HG03571 (cell line): ENCODE data around the gene GABRR2.
"Not testable (repeated sequence)": the region's sequence is repeated elsewhere in the genome, so short reads cannot be mapped to it uniquely, and the experiment has no call there.

ENCODE experiments used
- ATAC-seq: cut with Tn5 transposase; IDR thresholded peaks from one replicate; pipeline ENCODE4 v1.9.1; 2021; ENCODE audit not compliant: unreplicated experiment

Gene GABRR2

DNA sequence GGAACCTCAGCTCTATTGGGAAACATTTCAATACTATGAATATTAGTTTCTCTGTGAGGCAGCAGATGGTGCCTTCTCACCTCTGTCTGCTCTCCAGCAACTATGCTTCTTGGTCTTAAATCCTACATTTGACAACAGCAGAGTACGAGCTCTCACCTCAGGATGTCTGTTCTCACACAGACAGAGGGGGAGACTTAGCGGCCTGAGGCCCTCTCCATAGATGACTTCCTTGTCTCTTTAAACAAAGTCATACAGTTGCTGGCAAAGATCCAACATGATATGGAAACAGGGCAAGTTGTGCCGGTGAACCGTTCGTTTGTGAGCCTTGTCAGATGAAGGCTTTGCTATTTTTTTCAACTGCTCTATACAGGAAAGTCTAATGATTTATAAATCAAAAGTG is 54.3 kb downstream of the GABRR2 start:
- no peak for ATAC-seq

DNA sequence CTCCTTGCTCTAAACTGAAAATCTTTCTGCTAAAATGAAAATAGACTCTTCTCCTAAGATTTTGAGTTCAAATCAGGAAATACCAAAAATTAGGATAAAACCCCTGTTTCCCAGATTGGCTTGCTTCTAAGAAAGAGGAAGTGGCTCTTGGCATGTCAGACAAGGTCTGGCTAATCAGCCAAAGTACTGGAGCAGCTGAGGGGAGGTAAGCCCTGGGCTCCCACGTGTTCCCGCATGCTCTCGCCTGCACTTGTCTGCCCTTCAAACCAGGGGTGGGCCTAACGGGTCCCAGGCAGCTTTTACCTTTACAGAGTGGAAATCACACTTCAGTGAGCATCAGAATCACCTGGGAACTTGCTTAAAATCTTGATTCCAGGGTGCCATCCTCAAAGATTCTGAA is 54.8 kb downstream of the GABRR2 start:
- ATAC-seq = no peak

DNA sequence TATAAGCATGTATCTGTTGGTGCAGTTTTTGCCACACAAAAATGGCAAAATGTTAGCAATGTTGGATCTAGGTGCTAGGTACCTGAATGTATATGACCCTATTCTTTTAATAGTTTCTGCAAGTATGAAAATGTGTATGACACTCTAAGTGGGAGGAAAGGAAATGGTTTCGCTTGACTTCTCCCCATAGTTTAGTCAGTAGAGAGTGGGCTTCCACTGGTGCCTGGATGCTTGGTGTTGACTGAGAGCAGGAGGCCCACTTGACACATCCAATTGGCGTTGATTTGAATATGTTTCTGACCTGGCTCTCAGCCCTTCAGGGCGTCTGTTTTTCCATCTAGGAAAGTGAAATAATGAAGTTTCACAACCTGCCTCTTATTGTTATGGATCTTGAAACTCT is 56.2 kb downstream of the GABRR2 start:
- ATAC-seq = no peak

DNA sequence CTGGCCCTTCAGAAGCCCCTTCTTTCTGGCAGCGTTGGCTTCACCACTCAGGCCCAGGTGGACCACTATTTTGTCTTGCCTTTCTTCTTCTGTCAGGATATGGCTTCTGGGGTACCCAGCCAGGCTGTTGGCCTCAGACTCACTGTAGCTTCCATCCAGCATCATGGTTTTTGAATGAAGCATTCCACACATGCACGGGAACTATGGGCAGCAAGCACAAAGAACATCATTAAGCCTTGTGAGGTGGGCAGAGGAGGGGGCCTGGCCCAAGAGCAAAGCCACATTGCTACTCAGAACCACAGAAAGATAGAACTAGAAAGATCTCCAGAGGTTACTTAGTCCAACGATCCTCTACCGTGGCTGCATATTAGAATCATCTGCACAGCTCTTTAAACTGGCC is 57.3 kb downstream of the GABRR2 start:
- ATAC-seq = no peak

DNA sequence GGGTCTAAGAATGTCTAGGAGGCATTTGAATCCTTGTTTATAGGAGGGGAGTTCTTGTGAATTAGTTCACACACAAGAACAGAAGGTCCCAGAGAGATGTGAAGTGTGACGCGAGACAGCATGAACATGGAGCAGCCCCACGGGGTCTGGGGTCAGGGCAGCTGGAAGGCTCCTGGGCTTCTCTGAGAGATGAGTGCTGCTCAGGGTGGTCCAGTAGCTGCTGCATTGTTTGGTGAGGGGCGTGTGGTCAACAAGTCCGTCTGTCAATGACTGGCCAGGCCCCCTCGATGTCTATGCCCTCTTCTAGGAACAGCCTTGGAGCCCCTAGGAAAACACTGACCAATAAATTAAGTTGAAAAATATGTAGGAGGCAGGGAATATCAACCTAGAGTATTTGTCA is 57.8 kb downstream of the GABRR2 start:
- no peak for ATAC-seq

DNA sequence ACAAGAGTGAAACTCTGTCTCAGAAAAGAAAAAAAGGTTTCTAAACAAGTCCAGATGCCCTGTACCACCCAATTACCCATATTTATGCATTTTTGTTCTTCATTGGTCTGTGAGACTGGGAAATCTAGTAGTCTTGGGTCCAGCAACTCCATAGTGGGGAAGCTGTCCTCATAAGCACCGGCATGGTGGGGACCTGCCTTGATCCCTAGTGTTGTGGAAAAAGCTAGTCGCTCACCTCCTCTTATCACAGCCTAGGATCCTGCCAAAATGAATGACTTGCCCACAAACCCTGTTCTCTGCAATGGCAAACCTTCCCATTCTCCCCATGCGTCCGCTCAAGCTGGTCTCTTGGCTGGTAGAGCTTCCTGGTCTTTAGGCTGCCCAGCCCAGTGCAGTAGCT is 59.7 kb downstream of the GABRR2 start:
- ATAC-seq = no peak

DNA sequence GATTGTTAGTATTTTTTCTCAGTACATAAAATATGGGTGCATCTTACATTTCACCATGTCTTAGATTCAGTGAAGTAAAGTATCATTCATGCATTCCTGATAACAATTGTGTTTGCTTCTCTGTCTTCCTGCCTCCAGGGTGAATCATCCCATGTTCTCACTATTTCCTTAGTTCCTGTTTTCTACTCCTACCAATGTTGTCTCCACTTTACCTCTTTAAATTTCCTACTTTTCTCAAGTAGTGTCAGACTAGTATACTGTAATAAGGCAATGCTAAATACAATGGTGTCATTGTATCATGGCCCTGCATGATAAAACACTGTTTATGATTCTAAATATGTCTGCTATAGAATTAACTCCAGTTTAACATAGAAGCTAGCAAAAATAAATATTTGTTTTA is 60.5 kb downstream of the GABRR2 start:
- ATAC-seq = no peak

DNA sequence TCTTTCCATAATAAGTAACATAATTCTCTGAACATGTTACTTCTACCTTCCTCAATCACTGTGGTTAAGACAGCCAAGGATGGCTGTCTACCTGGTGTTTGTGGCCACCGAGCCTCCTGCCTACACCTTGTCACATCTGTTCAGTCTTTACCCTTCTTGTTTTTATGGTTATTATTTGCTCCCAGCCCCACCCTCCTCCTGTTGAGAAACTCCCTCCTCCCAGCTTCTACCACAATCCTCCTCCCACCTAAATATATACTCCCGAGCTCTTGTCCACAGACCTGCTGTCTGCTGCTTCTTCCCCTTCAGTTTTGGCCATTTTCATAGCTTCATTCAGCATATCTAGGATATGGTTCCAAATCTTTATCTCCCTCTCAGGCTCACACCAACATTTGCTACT is 62.2 kb downstream of the GABRR2 start:
- no peak for ATAC-seq

DNA sequence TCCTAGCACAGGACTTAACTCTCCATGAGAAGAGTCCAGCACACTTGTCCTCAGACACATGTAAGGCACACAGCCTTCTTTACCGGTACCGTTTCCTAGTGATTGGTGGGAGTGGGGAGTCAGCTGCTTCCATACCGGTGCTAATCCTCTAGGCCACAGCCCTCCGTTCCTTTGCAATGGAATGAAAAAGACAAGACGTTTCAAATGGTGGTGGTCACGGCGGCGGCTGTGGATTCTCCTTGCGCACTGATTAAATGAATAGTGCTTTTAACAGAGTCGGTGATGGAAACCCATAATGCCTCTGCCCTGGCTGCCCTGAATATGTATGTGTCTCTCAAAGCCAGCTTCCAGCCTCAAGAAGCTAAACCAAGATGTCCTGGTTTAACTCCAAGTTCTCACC is 63.1 kb downstream of the GABRR2 start:
- no peak for ATAC-seq

DNA sequence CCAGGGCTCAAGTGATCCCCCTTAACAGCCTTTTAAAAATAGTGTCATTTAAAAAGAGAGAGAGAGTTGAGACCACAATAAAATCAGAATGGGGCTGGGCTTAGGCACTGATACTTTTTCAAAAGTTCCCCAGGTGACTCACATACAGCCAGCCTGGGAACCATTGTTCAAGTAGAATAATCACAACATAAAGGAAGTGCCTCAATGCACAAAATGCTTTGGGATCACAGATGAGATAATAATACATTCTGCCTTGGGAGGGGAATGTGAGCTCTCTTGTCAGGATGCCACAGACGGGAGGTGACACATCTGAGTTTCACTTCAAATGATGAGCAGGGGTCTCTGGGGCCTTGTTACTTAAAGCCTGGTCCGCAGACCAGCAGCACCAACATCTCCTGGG is 63.9 kb downstream of the GABRR2 start:
- ATAC-seq = no peak

DNA sequence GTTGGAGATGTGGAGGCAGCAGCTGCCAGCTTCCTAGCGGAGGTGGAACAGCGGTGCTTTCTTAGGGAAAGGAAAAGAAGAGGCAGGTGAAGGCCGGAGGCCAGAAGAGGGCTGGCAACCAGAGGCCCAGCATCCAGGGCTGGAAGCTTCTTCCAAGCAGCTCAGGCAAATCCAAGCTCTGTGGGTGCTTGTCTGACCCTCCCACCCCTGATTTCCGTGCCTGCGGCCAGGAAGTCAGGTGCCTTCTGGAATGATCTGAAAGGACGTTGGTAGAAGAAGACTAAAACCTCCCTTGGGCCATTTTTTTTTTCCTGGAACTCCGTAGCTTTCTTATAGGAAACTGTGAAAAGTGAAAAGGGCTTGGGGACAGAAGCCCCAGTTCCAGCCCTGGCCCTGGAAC is 64.9 kb downstream of the GABRR2 start:
- no peak for ATAC-seq

DNA sequence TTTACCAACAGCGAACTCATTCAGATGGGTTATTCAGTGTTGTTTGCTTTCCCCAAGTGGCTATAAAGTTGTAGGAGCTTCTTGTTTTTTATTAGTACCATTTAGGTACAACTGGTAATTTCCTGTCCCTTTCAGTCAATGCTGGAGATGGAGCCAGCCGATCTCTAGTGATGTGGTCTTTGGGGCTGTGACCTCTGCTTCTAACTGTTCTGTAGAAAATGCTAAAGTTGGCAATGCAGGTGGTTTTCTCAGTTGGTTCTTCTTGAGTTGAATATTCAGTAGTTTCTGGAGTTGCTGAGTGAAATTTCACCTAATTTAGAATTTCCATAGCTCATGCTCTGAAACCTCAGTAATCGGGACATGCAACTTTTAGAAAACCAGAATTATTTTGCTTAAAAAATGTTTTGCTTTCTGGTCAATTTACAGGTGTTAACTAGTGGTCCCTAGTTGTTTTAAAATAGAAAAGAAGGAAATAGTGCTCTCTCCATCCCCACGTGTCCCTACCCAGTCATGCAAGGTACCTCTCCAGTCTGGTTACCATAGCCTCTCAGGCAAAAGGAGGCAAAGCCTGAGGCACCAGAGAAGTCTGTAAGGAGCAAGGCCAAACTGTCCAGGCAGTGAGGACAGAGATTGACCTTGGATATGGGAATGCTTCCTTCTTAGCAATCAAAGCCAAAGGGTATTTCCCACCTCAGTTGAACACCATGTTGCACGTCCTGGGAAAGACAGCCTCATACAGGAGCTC is 70.7 kb downstream of the GABRR2 start:
- ATAC-seq = no peak

DNA sequence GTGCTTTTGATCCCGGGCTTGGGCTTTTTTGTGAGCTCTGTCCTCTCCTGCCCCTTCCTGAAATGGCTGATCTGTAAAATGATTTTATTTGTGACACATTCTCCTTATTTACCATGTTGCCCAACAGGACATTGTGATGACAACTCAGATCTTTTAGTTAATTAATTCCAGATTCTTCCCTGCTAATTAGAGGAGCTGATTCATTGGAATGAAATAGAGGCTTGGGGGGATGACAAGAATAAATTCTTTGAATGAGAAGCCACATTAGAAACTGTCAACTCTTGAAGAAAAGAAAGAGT is 71.8 kb downstream of the GABRR2 start:
- no peak for ATAC-seq

DNA sequence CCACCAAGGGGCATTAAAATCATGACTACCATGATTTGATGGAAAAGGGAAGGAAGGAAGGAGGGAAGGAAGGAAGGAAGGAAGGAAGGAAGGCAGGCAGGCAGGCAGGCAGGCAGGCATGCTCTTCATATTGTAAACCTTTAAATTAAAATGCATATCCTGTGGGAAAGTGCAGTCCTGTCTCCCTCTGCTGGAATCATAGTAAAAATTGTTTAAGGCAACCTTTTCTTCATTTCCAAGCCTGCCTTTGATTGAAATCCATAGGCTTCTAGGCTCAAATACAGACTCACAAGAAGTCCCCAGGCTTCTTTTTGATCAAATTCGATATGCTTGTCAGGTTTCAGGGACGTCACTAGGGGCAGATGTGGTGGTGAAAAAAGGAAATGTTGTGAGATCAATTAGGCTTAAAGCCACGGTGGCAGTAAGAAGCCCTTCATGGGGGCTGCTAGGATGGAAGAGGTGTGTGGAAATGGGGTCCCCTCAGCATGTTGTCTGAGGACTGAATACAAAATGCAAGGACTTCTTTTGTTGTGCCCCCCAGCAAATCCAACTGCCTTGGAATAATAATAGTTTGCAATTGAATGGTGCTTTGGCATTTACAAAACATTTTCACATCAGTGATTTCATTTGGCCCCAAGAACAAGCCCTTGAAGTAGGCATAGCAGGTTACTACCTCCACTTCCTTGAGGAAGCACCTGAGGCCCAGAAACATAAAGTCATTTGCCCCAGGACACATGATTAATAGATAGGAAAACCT is 72.3 kb downstream of the GABRR2 start:
- no peak for ATAC-seq

DNA sequence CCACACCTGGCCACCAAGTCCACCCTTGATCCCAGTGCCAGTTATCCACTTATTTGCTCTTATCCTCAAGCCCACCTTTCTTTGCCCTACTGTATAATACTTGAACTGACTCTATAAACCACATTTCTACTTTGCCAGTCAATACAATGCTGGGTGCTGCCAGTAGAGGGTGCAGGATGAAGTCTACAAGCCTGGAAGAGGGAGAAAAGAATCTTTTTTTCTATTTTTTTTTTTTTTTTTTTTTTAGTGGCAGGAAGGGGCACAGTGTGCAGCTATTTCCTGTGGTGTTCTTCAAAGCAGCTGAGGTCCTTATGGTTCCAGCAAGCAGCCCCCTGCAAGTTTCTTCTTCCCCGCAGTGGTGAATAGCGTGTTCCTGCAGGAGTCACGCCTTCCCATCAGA is 75.8 kb downstream of the GABRR2 start:
- no peak for ATAC-seq

DNA sequence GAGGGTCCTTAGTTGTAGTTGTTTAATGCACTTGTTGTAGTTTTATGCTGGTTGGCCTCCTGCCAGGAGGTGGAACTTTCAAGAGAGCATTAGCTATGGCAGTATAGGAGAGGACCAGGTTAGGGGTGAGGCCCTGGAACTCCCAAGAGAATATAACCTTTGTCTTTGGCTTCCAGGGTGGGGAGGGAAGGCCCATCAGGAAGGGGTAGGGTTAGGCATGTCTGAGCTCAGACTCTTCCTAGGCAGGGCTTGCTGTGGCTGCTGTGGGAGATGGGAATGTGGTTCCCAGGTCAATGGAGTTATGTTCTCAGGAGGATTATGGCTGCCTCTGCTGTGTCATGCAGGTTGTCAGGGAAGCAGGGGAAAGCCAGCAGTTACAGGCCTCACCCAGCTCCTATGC is 77.9 kb downstream of the GABRR2 start:
- ATAC-seq = no peak

DNA sequence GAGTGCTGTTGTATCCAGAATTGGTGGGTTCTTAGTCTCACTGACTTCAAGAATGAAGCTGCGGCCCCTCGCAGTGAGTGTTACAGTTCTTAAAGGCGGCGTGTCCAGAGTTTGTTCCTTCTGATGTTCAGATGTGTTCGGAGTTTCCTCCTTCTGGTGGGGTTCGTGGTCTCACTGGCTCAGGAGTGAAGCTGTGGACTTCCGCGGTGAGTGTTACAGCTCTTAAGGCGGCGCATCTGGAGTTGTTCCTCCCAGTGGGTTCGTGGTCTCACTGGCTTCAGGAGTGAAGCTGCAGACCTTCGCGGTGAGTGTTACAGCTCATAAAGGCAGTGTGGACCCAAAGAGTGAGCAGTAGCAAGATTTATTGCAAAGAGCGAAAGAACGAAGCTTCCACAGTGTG is 81.5 kb downstream of the GABRR2 start:
- not testable (repeated sequence) for ATAC-seq

DNA sequence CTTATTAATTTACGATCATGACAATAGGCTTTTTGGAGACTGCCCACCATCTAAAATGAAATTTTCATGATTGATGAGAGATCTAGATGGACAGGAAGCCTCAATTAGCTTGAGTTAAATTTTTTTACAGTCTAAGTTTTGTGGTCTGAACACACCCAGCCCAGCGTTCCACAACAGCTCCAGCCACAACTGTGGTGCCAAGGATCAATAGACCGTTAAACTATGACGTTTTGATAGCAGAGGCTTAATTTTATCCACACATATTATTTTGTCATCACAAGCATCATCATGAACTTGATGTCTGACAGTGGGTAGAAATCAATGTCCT is 92.4 kb downstream of the GABRR2 start:
- ATAC-seq = no peak

DNA sequence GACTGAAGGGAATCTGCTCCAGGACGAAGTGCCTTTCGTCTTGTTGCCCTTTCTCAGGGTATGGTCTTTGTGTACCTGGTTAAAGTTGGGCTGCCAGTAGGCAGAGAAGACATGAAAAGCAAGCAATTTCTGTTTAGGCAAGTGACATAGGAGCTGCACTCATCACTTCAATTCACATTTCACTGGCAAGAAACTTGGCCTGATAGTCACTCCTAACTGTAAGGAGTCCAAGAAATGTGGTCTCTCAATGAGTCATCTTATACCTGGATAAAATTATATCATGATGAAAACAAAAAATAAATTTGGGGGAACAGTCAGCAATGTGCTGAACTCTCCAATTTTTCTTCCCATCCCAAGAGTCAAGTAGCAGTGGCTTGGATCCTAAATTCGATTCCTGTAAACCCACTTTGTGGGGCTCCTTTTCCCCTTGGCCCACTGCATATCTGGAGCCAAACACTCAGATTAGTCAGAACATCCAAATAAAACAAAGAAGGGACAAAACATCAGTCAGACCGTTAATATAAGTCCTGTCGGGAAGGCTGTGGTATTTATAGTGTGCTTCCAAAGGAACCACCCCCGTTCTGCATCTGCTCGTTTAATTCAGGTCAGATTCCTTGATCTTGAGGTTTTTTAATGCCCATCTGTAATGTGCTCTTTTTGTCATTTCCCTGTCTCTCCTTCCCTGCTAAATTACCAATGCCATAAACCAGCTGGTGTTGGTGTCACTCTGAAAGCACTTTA is 93.0 kb downstream of the GABRR2 start:
- ATAC-seq = no peak

DNA sequence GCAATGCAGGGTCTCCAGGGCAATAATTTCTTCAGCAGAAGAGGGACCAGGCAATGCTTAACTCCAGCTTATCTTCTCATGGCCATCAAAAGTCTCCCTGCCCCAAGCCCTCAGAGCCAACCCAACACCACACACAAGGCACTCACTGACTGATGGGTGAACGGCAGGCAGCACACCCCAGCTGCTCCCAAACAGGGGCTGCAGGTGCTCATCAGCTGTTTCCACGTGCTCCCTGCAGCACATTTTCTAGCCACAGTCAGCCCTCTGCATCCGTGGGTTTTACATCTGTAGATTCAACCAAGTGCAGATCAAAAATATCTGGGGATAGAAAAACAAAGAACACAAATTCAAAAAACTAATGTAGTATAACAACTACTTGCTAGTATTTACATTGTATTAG is 94.0 kb downstream of the GABRR2 start:
- ATAC-seq = no peak

DNA sequence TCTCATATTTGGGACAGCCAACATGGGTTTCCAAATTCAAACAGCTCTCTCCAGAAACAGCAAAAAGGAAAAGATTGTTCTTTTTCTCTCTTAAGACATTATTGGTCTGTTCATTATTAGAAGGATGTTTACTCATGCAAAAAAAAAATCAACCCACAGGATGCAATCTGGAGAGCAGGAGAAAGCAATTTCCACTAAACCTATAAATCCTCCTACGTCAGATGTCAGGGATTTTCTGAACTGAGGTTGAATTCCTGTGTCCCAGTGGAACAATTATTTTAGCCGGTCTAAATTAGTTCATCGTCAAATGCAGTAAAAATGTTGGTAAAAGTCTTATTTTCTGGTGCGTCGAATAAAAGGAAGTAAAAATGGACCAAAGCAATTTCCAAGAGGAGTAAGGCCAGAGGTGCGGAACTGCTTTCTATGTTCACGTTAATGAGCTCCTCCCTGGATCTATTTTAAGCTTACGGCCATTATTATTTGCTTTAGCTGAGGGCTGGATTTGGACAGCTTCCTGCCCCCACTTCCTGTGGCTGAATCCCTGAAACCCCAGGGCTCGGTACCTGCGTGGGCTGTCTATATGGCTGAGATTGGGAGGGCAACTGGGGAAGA is 97.7 kb downstream of the GABRR2 start, which contains the start of gene GABRR1:
GABRR1 (minus strand) TSS at position 60 of the 612 bp plus-strand sequence; CDS start at position 24, 36 bp downstream.
- no peak for ATAC-seq

DNA sequence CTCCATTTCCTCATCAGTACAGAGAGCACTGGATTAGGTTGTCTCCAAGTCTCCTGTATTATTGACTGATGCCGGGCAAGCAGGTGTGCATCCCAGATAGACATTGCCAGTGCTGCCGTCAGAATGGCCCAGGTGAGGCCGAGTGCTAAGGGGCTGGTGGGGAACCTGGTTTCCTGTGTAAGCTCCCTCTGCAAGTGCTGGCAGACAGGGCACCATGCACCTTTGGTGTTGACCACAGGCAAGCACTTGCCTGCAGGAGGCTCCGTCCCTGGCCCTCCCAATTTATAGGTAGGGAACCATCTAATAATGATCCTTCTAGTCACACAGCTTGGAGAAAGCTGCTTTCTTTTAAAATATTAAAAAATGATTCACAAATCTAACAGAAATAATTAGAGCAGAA is 98.7 kb downstream of the GABRR2 start:
- no peak for ATAC-seq
